H1 (cell line): ENCODE data around the gene DCANP1. TPM values are rescaled to one million over a fixed set of nuclear protein-coding genes. Genes with fewer than 3 reads are reported as not detected.

Source experiments
- CREB1 ChIP-seq: IDR thresholded peaks from 2 replicates; pipeline ENCODE4 v1.6.1; 2012; ENCODE audit warnings: inconsistent platforms
- CTBP2 ChIP-seq: IDR thresholded peaks from 2 replicates; pipeline ENCODE4 v1.7.0; 2011; ENCODE audit warnings: borderline replicate concordance, mild to moderate bottlenecking, moderate library complexity, mixed read lengths, low read length; ENCODE audit not compliant: insufficient read depth, insufficient read length
- HDAC2 ChIP-seq, 2 experiments: fragments of 300-600 bp in 1 of 2; sonication (generic) in 1 of 2; IDR thresholded peaks; 2 replicates each; pipeline ENCODE4 v1.6.1; 2011 to 2012; ENCODE audit warnings: low read depth in 2 of 2, low read length in 2 of 2, mild to moderate bottlenecking in 2 of 2, moderate library complexity in 2 of 2, borderline replicate concordance in 1 of 2, inconsistent platforms in 1 of 2
- SP1 ChIP-seq: IDR thresholded peaks from 2 replicates; pipeline ENCODE4 v1.6.1; 2011; ENCODE audit warnings: low read depth, low read length
- TAF1 ChIP-seq: IDR thresholded peaks from 2 replicates; pipeline ENCODE4 v1.6.1; 2011; ENCODE audit warnings: mild to moderate bottlenecking, low read depth, low read length
- polyA plus RNA-seq, 7 experiments: library from polyadenylated mRNA; depleted of rRNA in 3 of 7; stranded (reverse) in 5 of 7; unstranded in 2 of 7; fragments of >200 nt in 5 of 7; fragments of 200-250 nt in 2 of 7; gene quantifications; 1 replicate in 5 of 7; 2 replicates in 1 of 7; 4 replicates in 1 of 7; pipeline versions ENCODE4 v1.2.1 to v1.2.3, GENCODE V29; 2011 to 2013; ENCODE audit warnings: missing spikeins in 2 of 7, mixed read lengths in 2 of 7
- total RNA-seq: library from RNA; stranded (reverse); fragmentation: NEBNext Ultra II Directional; extraction: Animal tissue kit (Norgen Biotek cat#: 25700); gene quantifications from 2 replicates; pipeline ENCODE4 v1.2.1, GENCODE V29; 2021
- TF ChIP-seq, protein P1 (sequence below): IDR thresholded peaks from 2 replicates; pipeline ENCODE4 v1.6.1; 2012; ENCODE audit warnings: inconsistent platforms

The DCANP1 gene
- total and polyA plus RNA-seq, 2 of the 8 experiments (the other 6 are each of a cell fraction or from before 2014, with no cell fraction given): not detected

DNA sequence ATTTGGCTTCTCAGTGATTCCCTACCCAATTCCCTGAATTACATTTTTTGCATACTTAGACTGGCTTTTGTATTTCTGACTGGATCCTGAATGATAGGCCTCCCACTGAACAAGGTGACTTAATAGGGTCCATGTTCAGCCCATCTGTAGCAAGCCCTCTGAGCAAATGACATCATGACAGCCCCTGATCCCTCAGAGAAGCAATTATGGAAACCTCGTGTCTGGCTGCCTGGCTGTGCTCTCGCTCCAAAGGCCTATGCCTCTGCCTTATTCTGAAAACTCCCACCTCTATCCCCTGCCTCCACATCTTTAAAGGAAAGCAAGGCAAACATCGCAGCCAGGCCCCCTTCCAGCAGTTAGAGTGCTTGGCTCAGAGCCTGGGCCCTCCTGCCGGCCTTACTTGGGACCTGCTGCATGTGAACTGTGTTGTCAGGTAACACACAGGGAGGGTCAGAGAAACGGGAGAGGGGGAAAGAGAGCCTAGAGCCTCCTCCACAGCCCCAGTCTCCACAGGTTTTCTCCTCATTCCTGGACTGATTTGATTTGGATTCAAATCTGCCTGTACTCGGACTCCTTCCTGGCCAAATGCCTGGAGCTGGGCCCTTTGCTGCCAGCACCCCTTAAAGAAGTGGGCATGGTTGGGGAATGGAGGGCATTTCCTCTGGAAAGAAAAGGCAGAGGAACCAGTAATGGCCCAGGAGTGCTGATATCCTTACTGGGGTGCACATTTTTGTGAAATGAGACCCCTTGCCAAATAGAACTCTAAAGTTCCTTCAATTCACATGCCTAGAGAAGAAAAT is 3.8 kb downstream of the DCANP1 start (continued):
- TF ChIP-seq, protein P1, sequence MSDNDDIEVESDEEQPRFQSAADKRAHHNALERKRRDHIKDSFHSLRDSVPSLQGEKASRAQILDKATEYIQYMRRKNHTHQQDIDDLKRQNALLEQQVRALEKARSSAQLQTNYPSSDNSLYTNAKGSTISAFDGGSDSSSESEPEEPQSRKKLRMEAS: no peak
- TF ChIP-seq HDAC2 (IDR thresholded peaks at IDR 0.05; ENCODE audit: borderline replicate concordance in 1 of 2, low read depth in 2 of 2, low read length in 2 of 2) (no peak), CTBP2 (no peak), SP1 (no peak), TAF1 (no peak), CREB1 (no peak)
